ENCODE results near the gene FFAR1. TPM values are rescaled to one million over a fixed set of nuclear protein-coding genes. Genes with fewer than 3 reads are reported as not detected.

FFAR1 gene
- polyA plus RNA-seq, 1 donor (not counting 4 experiments of a cell fraction or from before 2014, with no cell fraction given) = not detected

DNA sequence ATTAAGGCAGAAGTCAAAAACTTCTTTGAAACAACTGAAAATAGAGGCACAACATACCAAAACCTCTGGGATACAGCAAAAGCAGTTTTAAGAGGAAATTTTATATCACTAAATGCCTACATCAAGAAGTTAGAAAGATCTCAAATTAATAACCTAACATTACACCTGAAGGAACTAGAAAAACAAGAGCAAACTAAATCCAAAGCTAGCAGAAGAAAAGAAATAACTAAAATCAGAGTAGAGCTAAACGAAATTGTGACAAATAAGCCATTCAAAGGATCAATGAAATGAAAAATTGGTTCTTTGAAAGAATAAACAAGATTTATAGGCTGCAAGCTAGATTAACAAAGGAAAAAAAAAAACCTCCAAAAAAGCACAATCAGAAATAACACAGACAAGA, 20.7 kb downstream of the FFAR1 start:
- no peak for TF ChIP-seq EZH2 (IDR thresholded peaks at IDR 0.05; ENCODE audit: low read length)
- TF ChIP-seq, protein P1, sequence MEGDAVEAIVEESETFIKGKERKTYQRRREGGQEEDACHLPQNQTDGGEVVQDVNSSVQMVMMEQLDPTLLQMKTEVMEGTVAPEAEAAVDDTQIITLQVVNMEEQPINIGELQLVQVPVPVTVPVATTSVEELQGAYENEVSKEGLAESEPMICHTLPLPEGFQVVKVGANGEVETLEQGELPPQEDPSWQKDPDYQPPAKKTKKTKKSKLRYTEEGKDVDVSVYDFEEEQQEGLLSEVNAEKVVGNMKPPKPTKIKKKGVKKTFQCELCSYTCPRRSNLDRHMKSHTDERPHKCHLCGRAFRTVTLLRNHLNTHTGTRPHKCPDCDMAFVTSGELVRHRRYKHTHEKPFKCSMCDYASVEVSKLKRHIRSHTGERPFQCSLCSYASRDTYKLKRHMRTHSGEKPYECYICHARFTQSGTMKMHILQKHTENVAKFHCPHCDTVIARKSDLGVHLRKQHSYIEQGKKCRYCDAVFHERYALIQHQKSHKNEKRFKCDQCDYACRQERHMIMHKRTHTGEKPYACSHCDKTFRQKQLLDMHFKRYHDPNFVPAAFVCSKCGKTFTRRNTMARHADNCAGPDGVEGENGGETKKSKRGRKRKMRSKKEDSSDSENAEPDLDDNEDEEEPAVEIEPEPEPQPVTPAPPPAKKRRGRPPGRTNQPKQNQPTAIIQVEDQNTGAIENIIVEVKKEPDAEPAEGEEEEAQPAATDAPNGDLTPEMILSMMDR (optimal IDR thresholded peaks at IDR 0.05 in 1 of 3, IDR thresholded peaks at IDR 0.05 in 1 of 3, conservative IDR thresholded peaks at IDR 0.05 in 1 of 3; ENCODE audit: extremely low read depth in 1 of 3, insufficient read depth in 2 of 3, low read length in 3 of 3) = no peak
- Histone ChIP-seq H3K36me3 (ENCODE audit: control insufficient read depth in 2 of 2, extremely low read depth in 1 of 2, insufficient read depth in 2 of 2, low read length in 2 of 2) (no peaks in the 10 kb centered on the region), H3K79me2 (ENCODE audit: control insufficient read depth, insufficient read depth, low read length) (no peaks in the 10 kb centered on the region), H3K27me3 (ENCODE audit: control insufficient read depth, extremely low read depth, insufficient read depth, low read length) (no peaks in the 10 kb centered on the region), H3K4me3 (ENCODE audit: control insufficient read depth in 2 of 3, extremely low read depth in 1 of 3, insufficient read depth in 2 of 3, low read depth in 1 of 3, low read length in 3 of 3) (no peak overlapping the region), H3K4me1 (ENCODE audit: control insufficient read depth, extremely low read depth, insufficient read depth, low read length) (no peaks in the 10 kb centered on the region), H2AFZ (ENCODE audit: control insufficient read depth, low read length) (no peak overlapping the region), H3K9ac (ENCODE audit: control insufficient read depth, extremely low read depth, insufficient read depth, low read length) (no peak overlapping the region), H3K9me3 (ENCODE audit: control insufficient read depth, low read depth, low read length) (no peaks in the 10 kb centered on the region), H3K4me2 (ENCODE audit: control insufficient read depth, extremely low read depth, insufficient read depth, low read depth, low read length) (no peak overlapping the region), H4K20me1 (ENCODE audit: control insufficient read depth, extremely low read depth, insufficient read depth, low read length) (no peaks in the 10 kb centered on the region), H3K9me1 (ENCODE audit: control insufficient read depth, extremely low read depth, insufficient read depth, low read length) (no peaks in the 10 kb centered on the region), H3K27ac (ENCODE audit: control insufficient read depth, insufficient read depth, low read length) (no peak overlapping the region)
- dilution Hi-C loops (cut with MboI; ENCODE audit: extremely low pct_ligation_motif_present, low sequenced_read_pairs) = no loop called here
- FAIRE-seq (no peak), DNase-seq (ENCODE audit: low read depth, low spot score) (no peak)

- TF ChIP-seq EZH2 (IDR thresholded peaks at IDR 0.05; ENCODE audit: low read length) = no peak
- TF ChIP-seq, protein P1 (optimal IDR thresholded peaks at IDR 0.05 in 1 of 3, IDR thresholded peaks at IDR 0.05 in 1 of 3, conservative IDR thresholded peaks at IDR 0.05 in 1 of 3; ENCODE audit: extremely low read depth in 1 of 3, insufficient read depth in 2 of 3, low read length in 3 of 3) = no peak
- DNase-seq (ENCODE audit: low read depth, low spot score) (no peak), FAIRE-seq (no peak)
- Histone ChIP-seq H3K4me3 (ENCODE audit: control insufficient read depth in 2 of 3, extremely low read depth in 1 of 3, insufficient read depth in 2 of 3, low read depth in 1 of 3, low read length in 3 of 3) (no peak overlapping the region), H4K20me1 (ENCODE audit: control insufficient read depth, extremely low read depth, insufficient read depth, low read length) (no peaks in the 10 kb centered on the region), H3K9ac (ENCODE audit: control insufficient read depth, extremely low read depth, insufficient read depth, low read length) (no peak overlapping the region), H3K9me3 (ENCODE audit: control insufficient read depth, low read depth, low read length) (no peaks in the 10 kb centered on the region), H3K9me1 (ENCODE audit: control insufficient read depth, extremely low read depth, insufficient read depth, low read length) (no peaks in the 10 kb centered on the region), H3K36me3 (ENCODE audit: control insufficient read depth in 2 of 2, extremely low read depth in 1 of 2, insufficient read depth in 2 of 2, low read length in 2 of 2) (no peaks in the 10 kb centered on the region), H3K4me2 (ENCODE audit: control insufficient read depth, extremely low read depth, insufficient read depth, low read depth, low read length) (no peak overlapping the region), H3K4me1 (ENCODE audit: control insufficient read depth, extremely low read depth, insufficient read depth, low read length) (no peaks in the 10 kb centered on the region), H2AFZ (ENCODE audit: control insufficient read depth, low read length) (no peak overlapping the region), H3K79me2 (ENCODE audit: control insufficient read depth, insufficient read depth, low read length) (no peaks in the 10 kb centered on the region), H3K27me3 (ENCODE audit: control insufficient read depth, extremely low read depth, insufficient read depth, low read length) (no peaks in the 10 kb centered on the region), H3K27ac (ENCODE audit: control insufficient read depth, insufficient read depth, low read length) (no peak overlapping the region)
- dilution Hi-C loops (cut with MboI; ENCODE audit: extremely low pct_ligation_motif_present, low sequenced_read_pairs) = no loop called here
Measured at GRCh38 chr19:35369522-35369921, 21.8 kb downstream of the FFAR1 start.

Measured in keratinocyte (primary cell).